HT-29 (cell line): ENCODE measurements around the gene STYX. TPM values are rescaled to one million over a fixed set of nuclear protein-coding genes. Genes with fewer than 3 reads are reported as not detected.
A peak's percentile ranks its signal among the peaks of the same experiment; 100 is the strongest.

ENCODE experiments used
- DNase-seq: peaks from one replicate; pipeline ENCODE4 v3.0.0-alpha.2; 2015; ENCODE audit warnings: low spot score
- total RNA-seq: library from RNA; depleted of rRNA; stranded (reverse); fragments of >200 nt; shearing (Covaris generic); gene quantifications from 2 replicates; pipeline ENCODE4 v1.2.3, GENCODE V29; 2014; rRNA removed

STYX gene, protein sequence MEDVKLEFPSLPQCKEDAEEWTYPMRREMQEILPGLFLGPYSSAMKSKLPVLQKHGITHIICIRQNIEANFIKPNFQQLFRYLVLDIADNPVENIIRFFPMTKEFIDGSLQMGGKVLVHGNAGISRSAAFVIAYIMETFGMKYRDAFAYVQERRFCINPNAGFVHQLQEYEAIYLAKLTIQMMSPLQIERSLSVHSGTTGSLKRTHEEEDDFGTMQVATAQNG
- total RNA-seq, result 2.8 and 3.1 TPM in 2 replicates

- peak; percentile 95 for DNase-seq
Measured at GRCh38 chr14:52729925-52730708, at the start of gene STYX. Gene STYX (plus strand): TSS chr14:52730166. CDS start chr14:52730475, 309 bp downstream.

GRCh38 chr14:52683985-52684520, 45.9 kb upstream of the STYX start:
- no peak for DNase-seq

- no peak for DNase-seq
Measured at GRCh38 chr14:52686176-52686575, 43.8 kb upstream of the STYX start.

DNA sequence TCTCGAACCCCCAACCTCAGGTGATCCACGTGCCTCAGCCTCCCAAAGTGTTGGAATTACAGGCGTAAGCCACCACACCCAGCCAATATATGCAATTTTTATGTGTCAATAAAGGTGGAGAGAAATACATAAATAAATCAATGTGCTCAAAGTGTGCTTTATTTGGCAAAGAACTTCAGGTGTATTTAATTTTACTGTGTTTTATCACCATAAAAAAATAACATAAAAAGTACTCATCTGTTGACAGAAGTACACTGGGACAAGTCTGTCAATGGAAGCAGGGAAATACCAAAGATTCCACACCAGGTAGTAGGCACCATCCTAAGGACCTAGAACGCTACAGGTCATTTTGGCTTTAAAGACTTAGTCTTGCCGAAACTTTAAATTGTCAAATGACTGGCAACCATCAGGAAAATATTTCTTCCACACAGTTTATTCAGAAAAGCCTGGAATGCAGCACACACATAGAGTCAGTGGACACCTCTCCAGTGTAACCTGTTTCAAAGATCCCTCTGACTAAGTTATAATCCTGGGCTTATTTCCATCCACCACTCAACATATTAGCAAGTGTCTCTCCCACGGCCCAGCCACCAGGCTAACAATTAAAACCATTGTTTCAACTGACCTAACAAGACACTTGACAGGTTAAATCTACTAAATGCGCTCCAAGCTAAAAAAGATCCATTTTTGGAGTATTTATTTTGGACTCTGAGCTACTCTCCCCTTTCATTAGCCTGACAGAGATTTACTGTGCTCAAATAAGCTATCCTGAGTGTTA, 38.8 kb upstream of the STYX start:
- no peak for DNase-seq

- no peak for DNase-seq
Measured at GRCh38 chr14:52692248-52692962, 37.6 kb upstream of the STYX start.

DNA sequence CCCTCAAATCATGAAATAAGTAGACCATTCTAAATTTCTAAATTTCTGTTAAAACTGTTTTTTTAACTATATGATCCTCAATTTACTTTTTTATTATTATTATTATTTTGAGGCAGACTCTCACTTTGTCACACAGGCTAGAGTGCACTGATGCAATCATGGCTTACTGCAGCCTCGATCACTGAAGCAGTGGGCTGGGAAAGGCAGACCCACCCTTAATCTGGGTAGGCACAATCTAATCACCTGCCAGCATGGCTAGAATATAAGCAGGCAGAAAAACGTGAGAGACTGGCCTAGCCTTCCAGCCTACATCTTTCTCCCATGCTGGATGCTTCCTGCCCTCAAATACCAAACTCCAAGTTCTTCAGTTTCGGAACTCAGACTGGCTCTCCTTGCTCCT, 36.9 kb upstream of the STYX start:
- DNase-seq, result no peak

GRCh38 chr14:52693532-52693931, 36.4 kb upstream of the STYX start:
- DNase-seq, result no peak

GRCh38 chr14:52694761-52695480, 35.0 kb upstream of the STYX start:
- peak; percentile 54 for DNase-seq

DNA sequence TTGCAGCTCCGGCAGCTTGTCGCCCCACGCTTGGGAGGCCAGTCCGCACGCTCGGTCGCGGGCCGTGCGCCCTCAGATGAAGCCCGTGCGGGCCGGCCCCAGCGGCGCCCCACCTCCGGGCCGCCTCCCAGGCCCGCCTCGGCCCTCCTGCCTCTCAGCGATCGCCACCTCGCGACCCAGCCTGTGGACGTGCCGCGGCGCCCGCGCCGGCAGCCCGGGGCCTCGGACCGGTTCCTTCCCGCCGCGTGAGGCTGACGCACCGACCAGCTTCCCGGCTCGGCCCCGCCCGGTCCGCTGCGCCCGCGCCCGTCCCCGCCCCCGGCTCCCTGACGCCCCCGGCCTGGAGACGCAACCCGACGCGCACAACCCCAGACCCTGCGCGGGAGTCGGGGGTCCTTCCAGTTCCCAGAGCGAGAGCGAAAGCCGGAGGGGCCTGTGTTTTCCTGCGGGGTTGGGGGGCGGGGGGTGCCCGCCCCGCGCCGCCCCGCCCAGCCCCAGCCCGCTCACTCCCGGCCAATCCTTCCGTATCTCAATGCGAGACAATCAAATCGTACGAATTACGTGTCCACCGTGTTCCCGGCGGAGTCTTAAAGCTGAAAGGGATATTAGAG, 34.4 kb upstream of the STYX start, which contains the start of gene ERO1A:
ERO1A (minus strand) TSS at position 78 of the 611 bp plus-strand sequence; CDS start at position 1, 77 bp downstream.
- peak; percentile 68 for DNase-seq

GRCh38 chr14:52700701-52701172, 29.2 kb upstream of the STYX start:
- DNase-seq, result peak; percentile 81

DNA sequence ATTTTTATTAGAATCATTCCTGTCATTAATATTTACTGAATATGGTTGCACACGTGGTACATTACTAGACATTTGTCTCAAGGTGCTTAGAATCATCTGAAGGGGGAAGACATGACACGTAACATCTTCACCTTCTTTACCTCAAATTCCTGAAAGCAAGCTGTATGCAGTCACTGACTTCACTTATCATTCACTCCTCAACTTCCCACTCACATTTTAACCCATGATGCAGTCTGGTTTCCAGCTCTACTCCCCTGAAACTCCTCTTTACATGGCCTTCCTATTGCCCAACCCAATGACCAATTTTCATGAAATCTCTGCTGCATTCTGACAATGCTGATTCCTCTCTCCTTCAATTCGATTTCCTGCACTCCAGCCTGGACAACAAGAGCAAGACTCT, 28.7 kb upstream of the STYX start:
- no peak for DNase-seq

DNA sequence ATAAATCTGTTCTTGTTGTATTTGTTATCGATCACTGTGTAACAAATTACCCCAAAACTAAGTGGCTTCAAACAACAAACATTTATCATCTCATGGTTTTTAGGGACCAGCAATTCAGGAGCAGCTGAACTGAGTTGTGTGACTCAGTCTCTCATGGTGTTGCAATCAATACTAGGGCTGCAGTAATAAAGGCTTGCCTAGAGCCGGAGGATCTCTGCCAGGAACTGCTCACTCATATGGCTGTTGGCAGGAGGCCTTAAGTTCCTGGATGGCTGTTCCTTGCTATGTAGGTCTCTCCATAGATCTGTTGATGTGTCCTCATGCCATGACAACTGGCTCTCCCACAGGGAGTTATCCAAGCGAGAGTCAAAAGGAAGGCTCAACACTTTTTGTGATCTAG, 26.7 kb upstream of the STYX start:
- no peak for DNase-seq

- DNase-seq, result no peak
Measured at GRCh38 chr14:52703664-52704063, 26.3 kb upstream of the STYX start.

DNA sequence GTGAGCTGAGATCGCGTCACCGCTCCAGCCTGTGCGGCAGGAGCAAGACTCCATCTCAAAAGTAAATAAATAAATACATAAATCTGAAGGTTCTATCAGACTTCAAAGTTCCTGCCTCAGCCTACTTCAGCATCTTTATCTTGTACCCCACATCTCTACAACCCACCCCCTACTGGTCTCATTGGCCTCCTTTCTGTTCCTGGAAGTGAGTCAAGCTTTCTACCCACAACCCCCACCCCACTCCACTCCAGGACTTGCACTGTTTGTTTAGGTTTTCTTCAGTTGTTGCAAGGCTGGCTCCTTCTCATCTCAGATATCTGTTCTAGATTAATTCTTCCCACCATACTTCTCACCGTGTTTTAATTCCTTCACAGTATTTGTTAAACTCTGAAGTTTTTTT, 23.7 kb upstream of the STYX start:
- DNase-seq, result no peak

DNA sequence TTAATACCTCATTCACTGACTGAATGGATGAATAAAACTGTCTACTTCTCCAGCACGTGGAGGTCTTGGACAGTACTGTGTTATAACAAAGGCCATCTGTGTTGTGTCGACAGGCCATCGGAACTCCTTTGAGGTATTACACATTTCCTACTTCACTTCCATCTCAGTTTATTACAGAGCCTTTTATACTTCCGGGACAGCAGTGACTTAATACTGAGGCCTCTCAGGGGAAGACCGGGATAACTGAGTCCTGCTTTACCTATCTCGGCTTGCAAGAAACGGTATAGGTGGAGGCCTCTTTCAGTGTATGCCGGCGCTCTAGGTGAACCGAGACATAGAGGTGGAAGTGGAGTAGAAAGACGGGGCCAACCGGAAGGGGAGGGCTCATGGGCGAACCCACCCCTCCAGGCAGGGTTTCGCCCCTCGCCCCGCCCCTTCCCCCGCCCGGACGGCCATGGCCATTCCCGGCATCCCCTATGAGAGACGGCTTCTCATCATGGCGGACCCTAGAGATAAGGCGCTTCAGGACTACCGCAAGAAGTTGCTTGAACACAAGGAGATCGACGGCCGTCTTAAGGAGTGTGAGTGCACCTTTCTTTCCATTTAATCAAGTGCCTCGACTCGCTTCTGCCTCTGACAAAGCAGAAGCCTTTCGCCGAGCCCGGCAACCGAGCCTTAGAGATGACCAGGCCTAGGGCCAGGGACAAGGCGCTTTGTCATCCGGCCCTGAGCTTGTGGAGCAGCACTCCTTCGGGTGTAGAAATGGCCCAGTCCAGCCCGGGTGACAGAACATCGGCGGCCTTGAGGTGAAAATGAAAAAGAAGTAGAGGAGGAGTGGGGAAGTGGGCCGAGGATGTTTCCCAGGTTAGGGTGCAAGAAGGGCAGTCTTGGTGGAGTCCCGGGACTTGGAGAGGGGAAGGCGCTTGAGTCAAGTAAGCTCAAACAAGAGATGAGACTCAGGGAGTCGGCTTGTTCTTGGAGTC, 23.0 kb upstream of the STYX start, which contains the start of gene PSMC6:
PSMC6 (plus strand) TSS at position 477 of the 983 bp plus-strand sequence; CDS start at position 497, 20 bp downstream.
- DNase-seq, result peak; percentile 89

GRCh38 chr14:52711666-52712065, 18.3 kb upstream of the STYX start:
- no peak for DNase-seq

- no peak for DNase-seq
Measured at GRCh38 chr14:52716155-52716554, 13.8 kb upstream of the STYX start.

DNA sequence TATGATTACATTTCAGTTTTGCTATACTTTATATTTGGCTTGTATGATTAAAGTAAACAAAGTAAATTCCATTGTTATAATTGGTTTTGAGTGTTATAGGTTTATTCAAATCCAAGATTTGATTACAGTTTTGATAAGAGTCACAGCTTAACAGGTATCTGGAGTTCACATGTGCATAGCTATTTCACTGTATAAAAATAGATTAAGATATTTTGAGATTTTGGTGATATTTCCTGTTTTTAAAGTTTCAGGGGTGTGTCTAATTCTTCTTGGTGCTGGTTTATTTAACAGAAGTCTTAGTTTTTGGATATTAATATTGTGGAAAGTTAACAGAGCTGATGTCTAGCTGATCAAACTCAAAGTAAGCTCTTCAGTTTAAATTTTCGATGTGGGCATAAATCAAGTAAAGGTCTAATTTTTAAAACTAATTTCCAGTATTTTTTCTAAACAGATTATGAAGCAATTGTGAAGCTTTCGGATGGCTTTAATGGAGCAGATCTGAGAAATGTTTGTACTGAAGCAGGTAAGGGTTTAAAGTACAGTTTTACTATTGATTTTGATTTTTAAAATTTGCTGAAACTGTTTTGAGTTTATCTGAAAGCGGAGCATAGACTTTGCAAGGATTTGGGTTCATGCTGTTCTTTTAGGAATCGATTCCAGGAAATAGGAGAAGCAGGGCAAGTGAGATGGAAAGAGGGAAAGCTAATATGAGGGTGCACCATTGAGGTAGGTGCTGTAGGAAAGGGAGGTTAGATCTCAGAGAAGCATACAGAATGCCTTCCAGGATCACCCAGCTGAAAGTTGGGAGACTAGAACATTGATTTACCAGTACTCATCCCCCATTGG, 6.2 kb upstream of the STYX start:
- no peak for DNase-seq
